HCT116 (cell line): Measurements from ENCODE around the gene CDH4. TPM values are rescaled to one million over a fixed set of nuclear protein-coding genes. Genes with fewer than 3 reads are reported as not detected.

ENCODE experiments used
- ATAC-seq: fragments of 200-7000 bp; cut with Tn5 transposase; 2 replicates; pipeline ENCODE4 v1.9.1; 2020; ENCODE audit warnings: mild to moderate bottlenecking, moderate library complexity
- BruUV-seq: library from RNA; stranded (reverse); fragments of 400-500 nt; replicated peaks from 2 replicates; lab custom pipeline; 2021; lab: Mats Ljungman, UMichigan
- CTCF ChIA-PET: fragments of 300-600 bp; sonication (Branson Sonifier 250); formaldehyde crosslinking; loops from one replicate; lab custom pipeline; 2021; ENCODE audit warnings: antibody characterized with exemption; lab: Charles Lee
- POLR2A ChIA-PET: fragments of 300-600, 350-600 bp; sonication (Branson Sonifier 250); formaldehyde crosslinking; loops from one replicate; lab custom pipeline; 2021; ENCODE audit warnings: antibody characterized with exemption; lab: Charles Lee
- RAD21 ChIA-PET, 2 experiments: fragments of 300-600 bp; sonication (Branson Sonifier 250); formaldehyde crosslinking; loops; one replicate each; lab custom pipeline; 2023; ENCODE audit warnings: low total read pairs in 2 of 2; ENCODE audit not compliant: uncharacterized antibody in 2 of 2, unreplicated experiment in 2 of 2, low non-redundant PET in 1 of 2; lab: Charles Lee
- DNase-seq: peaks from one replicate; pipeline ENCODE4 v3.0.0-alpha.2; 2010; ENCODE audit warnings: low read depth, low spot score
- H2AFZ ChIP-seq: fragments of 200-600 bp; shearing (Covaris generic), sonication (generic); 2 replicates; pipeline ENCODE4 v1.6.1; 2017; ENCODE audit warnings: low read depth, mixed run types, mixed read lengths, antibody characterized with exemption, low read length; ENCODE audit not compliant: poor library complexity, severe bottlenecking
- H3K27ac ChIP-seq: 2 replicates; pipeline ENCODE4 v1.5.1; 2012; ENCODE audit warnings: low read depth, low read length
- H3K27me3 ChIP-seq: fragments of 200-600 bp; sonication (generic); 2 replicates; pipeline ENCODE4 v1.6.1; 2016; ENCODE audit warnings: mixed run types, low read length, mixed read lengths; ENCODE audit not compliant: insufficient read depth
- H3K36me3 ChIP-seq, 2 experiments: fragments of 200-500 bp in 1 of 2; fragments of 200-600 bp in 1 of 2; sonication (Bioruptor generic) in 1 of 2; sonication (generic) in 1 of 2; 2 replicates each; pipeline versions ENCODE4 v1.5.1 to v1.6.1; 2014 to 2016; ENCODE audit warnings: low read length in 2 of 2, inconsistent platforms in 1 of 2, mixed read lengths in 1 of 2, mixed run types in 1 of 2; ENCODE audit not compliant: insufficient read depth in 2 of 2, control insufficient read depth in 1 of 2
- H3K4me1 ChIP-seq, 2 experiments: fragments of 200-600 bp in 1 of 2; sonication (generic) in 1 of 2; 2 replicates each; pipeline versions ENCODE4 v1.5.1 to v1.6.1; 2012 to 2017; ENCODE audit warnings: low read length in 2 of 2, inconsistent platforms in 1 of 2, mild to moderate bottlenecking in 1 of 2, mixed read lengths in 1 of 2, mixed run types in 1 of 2, moderate library complexity in 1 of 2; ENCODE audit not compliant: insufficient read depth in 2 of 2, control insufficient read depth in 1 of 2
- H3K4me2 ChIP-seq: fragments of 200-600 bp; sonication (generic); 2 replicates; pipeline ENCODE4 v1.6.1; 2017; ENCODE audit warnings: mixed run types, low read length, mixed read lengths
- H3K4me3 ChIP-seq, 2 experiments: fragments of 200-600 bp in 1 of 2; sonication (generic) in 1 of 2; replicated peaks in 1 of 2; 2 replicates each; pipeline ENCODE4 v1.5.1; 2011 to 2016; ENCODE audit warnings: low read length in 2 of 2, control low read depth in 1 of 2, low read depth in 1 of 2, mild to moderate bottlenecking in 1 of 2, mixed read lengths in 1 of 2, mixed run types in 1 of 2
- H3K79me2 ChIP-seq: fragments of 200-600 bp; sonication (generic); 2 replicates; pipeline ENCODE4 v1.6.1; 2017; ENCODE audit warnings: mild to moderate bottlenecking, mixed run types, low read length, moderate library complexity, mixed read lengths; ENCODE audit not compliant: insufficient read depth
- H3K9ac ChIP-seq: fragments of 200-600 bp; sonication (generic); 2 replicates; pipeline ENCODE4 v1.6.1; 2016; ENCODE audit warnings: low read length, mixed read lengths
- H3K9me2 ChIP-seq: fragments of 200-600 bp; sonication (generic), shearing (Covaris generic); 2 replicates; pipeline ENCODE4 v1.6.1; 2017; ENCODE audit warnings: mixed run types, mild to moderate bottlenecking, moderate library complexity; ENCODE audit not compliant: insufficient read depth
- H3K9me3 ChIP-seq, 2 experiments: fragments of 200-500 bp in 1 of 2; fragments of 200-600 bp in 1 of 2; sonication (Bioruptor generic) in 1 of 2; sonication (generic) in 1 of 2; 2 replicates each; pipeline ENCODE4 v1.6.1; 2014 to 2017; ENCODE audit warnings: low read length in 2 of 2, mixed read lengths in 2 of 2, inconsistent platforms in 1 of 2, low read depth in 1 of 2, mild to moderate bottlenecking in 1 of 2, mixed run types in 1 of 2, moderate library complexity in 1 of 2; ENCODE audit not compliant: control insufficient read depth in 1 of 2, insufficient read depth in 1 of 2
- H4K20me1 ChIP-seq: fragments of 200-600 bp; sonication (generic), shearing (Covaris generic); 2 replicates; pipeline ENCODE4 v1.6.1; 2017; ENCODE audit warnings: mixed run types, mild to moderate bottlenecking, moderate library complexity; ENCODE audit not compliant: insufficient read depth
- EGR1 ChIP-seq: IDR thresholded peaks from 2 replicates; pipeline ENCODE4 v1.6.1; 2012; ENCODE audit warnings: low read depth
- EZH2 ChIP-seq: fragments of 200-600 bp; sonication (generic); IDR thresholded peaks from 2 replicates; pipeline ENCODE4 v1.6.1; 2017; ENCODE audit warnings: antibody characterized with exemption, mixed run types
- JUND ChIP-seq: IDR thresholded peaks from 2 replicates; pipeline ENCODE4 v1.6.1; 2012
- POLR2A ChIP-seq: IDR thresholded peaks from 2 replicates; pipeline ENCODE4 v1.7.0; 2011; ENCODE audit warnings: borderline replicate concordance; ENCODE audit not compliant: insufficient read depth, insufficient read length; ENCODE audit errors: extremely low read depth
- POLR2AphosphoS5 ChIP-seq: IDR thresholded peaks from 2 replicates; pipeline ENCODE4 v1.6.1; 2011; ENCODE audit warnings: mild to moderate bottlenecking, low read depth, low read length, moderate library complexity
- REST ChIP-seq: IDR thresholded peaks from 2 replicates; pipeline ENCODE4 v1.6.1; 2012; ENCODE audit warnings: low read depth
- SP1 ChIP-seq: IDR thresholded peaks from 2 replicates; pipeline ENCODE4 v1.6.1; 2012; ENCODE audit warnings: low read depth
- SRF ChIP-seq: IDR thresholded peaks from 2 replicates; pipeline ENCODE4 v1.6.1; 2012; ENCODE audit warnings: low read depth
- YY1 ChIP-seq: IDR thresholded peaks from 2 replicates; pipeline ENCODE4 v1.6.1; 2011; ENCODE audit warnings: low read length, low read depth, moderate library complexity, mild to moderate bottlenecking; ENCODE audit not compliant: insufficient replicate concordance; ENCODE audit errors: extremely low read depth
- ZNF274 ChIP-seq: fragments of 200-500 bp; sonication (Bioruptor generic); IDR thresholded peaks from 2 replicates; pipeline ENCODE4 v1.6.1; 2014; ENCODE audit warnings: mild to moderate bottlenecking, low read depth, low read length, inconsistent platforms
- intact Hi-C: fragments of 100-400 bp; cut with micrococcal nuclease; formaldehyde crosslinking; loops from 2 replicates; pipeline ENCODE4 v1.10.0; 2022
- total RNA-seq: library from RNA; stranded (reverse); gene quantifications from one replicate; pipeline ENCODE4 v1.2.1, GENCODE V29; 2021; ENCODE audit not compliant: unreplicated experiment
- TF ChIP-seq, protein P1 (sequence below): IDR thresholded peaks from 2 replicates; pipeline ENCODE4 v1.6.1; 2012
- TF ChIP-seq, protein P2 (sequence below): IDR thresholded peaks from 2 replicates; pipeline ENCODE4 v1.6.1; 2012
- TF ChIP-seq, protein P3 (sequence below): IDR thresholded peaks from 2 replicates; pipeline ENCODE4 v1.6.1; 2011; ENCODE audit warnings: mild to moderate bottlenecking, low read length, moderate library complexity; ENCODE audit not compliant: insufficient replicate concordance; ENCODE audit errors: extremely low read depth

The CDH4 gene
- total RNA-seq, 1 experiment from 2014 or later: not detected

GRCh38 chr20:61923371-61924166 is 671.5 kb downstream of the CDH4 start:
- no peak overlapping the region for H2AFZ ChIP-seq
- TF ChIP-seq POLR2A (no peak), REST (no peak), ZNF274 (no peak), SP1 (no peak), EGR1 (no peak), SRF (no peak), POLR2AphosphoS5 (no peak), YY1 (no peak), EZH2 (no peak), JUND (no peak)
- TF ChIP-seq, protein P1, sequence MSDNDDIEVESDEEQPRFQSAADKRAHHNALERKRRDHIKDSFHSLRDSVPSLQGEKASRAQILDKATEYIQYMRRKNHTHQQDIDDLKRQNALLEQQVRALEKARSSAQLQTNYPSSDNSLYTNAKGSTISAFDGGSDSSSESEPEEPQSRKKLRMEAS: no peak
- TF ChIP-seq, protein P2, sequence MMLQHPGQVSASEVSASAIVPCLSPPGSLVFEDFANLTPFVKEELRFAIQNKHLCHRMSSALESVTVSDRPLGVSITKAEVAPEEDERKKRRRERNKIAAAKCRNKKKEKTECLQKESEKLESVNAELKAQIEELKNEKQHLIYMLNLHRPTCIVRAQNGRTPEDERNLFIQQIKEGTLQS: no peak
- TF ChIP-seq, protein P3, sequence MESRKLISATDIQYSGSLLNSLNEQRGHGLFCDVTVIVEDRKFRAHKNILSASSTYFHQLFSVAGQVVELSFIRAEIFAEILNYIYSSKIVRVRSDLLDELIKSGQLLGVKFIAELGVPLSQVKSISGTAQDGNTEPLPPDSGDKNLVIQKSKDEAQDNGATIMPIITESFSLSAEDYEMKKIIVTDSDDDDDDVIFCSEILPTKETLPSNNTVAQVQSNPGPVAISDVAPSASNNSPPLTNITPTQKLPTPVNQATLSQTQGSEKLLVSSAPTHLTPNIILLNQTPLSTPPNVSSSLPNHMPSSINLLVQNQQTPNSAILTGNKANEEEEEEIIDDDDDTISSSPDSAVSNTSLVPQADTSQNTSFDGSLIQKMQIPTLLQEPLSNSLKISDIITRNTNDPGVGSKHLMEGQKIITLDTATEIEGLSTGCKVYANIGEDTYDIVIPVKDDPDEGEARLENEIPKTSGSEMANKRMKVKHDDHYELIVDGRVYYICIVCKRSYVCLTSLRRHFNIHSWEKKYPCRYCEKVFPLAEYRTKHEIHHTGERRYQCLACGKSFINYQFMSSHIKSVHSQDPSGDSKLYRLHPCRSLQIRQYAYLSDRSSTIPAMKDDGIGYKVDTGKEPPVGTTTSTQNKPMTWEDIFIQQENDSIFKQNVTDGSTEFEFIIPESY: no peak
- H3K9me2 ChIP-seq: no peaks in the 10 kb centered on the region
- H3K4me1 ChIP-seq: peaks cover 14 to 15% of the 10 kb centered on the region in 2 experiments
- peaks cover 0 to 5% of the 10 kb centered on the region in 2 experiments; a peak in 2 of 4 replicates for H3K9me3 ChIP-seq
- no peak overlapping the region for H3K4me3 ChIP-seq
- H3K27me3 ChIP-seq: no peaks in the 10 kb centered on the region; the same call in 1 of the 2 replicates
- H4K20me1 ChIP-seq: no peaks in the 10 kb centered on the region
- no peak for ATAC-seq
- no TSS peak for BruUV-seq
- no peak for DNase-seq
- CTCF ChIA-PET: no interaction called here
- H3K27ac ChIP-seq: no peak overlapping the region
- intact Hi-C loops: no loop called here
- no peaks in the 10 kb centered on the region for H3K79me2 ChIP-seq
- no peak overlapping the region for H3K9ac ChIP-seq
- RAD21 ChIA-PET: no interaction called here
- POLR2A ChIA-PET: no interaction called here
- H3K36me3 ChIP-seq: no peaks in the 10 kb centered on the region
- no peak overlapping the region for H3K4me2 ChIP-seq
